MCF 10A (cell line): ENCODE results near the gene CHST10. TPM values are rescaled to one million over a fixed set of nuclear protein-coding genes. Genes with fewer than 3 reads are reported as not detected.
A peak's percentile ranks its signal among the peaks of the same experiment; 100 is the strongest.
"Not testable (repeated sequence)": the region's sequence is repeated elsewhere in the genome, so short reads cannot be mapped to it uniquely, and the experiment has no call there.

Source experiments
- BruUV-seq: library from RNA; stranded (reverse); fragments of 400-500 nt; replicated peaks from 2 replicates; lab custom pipeline; 2021; lab: Mats Ljungman, UMichigan
- CTCF ChIA-PET: fragments of 300-600 bp; sonication (Branson Sonifier 250); formaldehyde crosslinking; extraction: SDS; loops from one replicate; lab custom pipeline; 2021; ENCODE audit warnings: antibody characterized with exemption, inconsistent platforms; lab: Yijun Ruan, JAX
- POLR2A ChIA-PET: fragments of 300-600, 350-650 bp; sonication (Branson Sonifier 250); formaldehyde crosslinking; extraction: SDS; loops from one replicate; lab custom pipeline; 2020; ENCODE audit warnings: antibody characterized with exemption, inconsistent platforms; lab: Yijun Ruan, JAX
- DNase-seq: peaks from one replicate; pipeline ENCODE4 v3.0.0-alpha.2; 2018; ENCODE audit not compliant: unreplicated experiment
- H3K27ac Mint-ChIP-seq: one replicate; pipeline ENCODE4 v1.8.0; 2022; ENCODE audit warnings: mild to moderate bottlenecking, low read depth, mixed read lengths; ENCODE audit not compliant: unreplicated experiment
- H3K27me3 Mint-ChIP-seq: one replicate; pipeline ENCODE4 v1.8.0; 2022; ENCODE audit warnings: mixed read lengths; ENCODE audit not compliant: insufficient read depth, unreplicated experiment
- H3K36me3 Mint-ChIP-seq: one replicate; pipeline ENCODE4 v1.8.0; 2022; ENCODE audit warnings: mild to moderate bottlenecking, moderate library complexity, mixed read lengths; ENCODE audit not compliant: insufficient read depth, unreplicated experiment
- H3K4me1 Mint-ChIP-seq: one replicate; pipeline ENCODE4 v1.8.0; 2022; ENCODE audit warnings: mixed read lengths; ENCODE audit not compliant: insufficient read depth, unreplicated experiment
- H3K4me3 Mint-ChIP-seq: one replicate; pipeline ENCODE4 v1.8.0; 2022; ENCODE audit warnings: mild to moderate bottlenecking, moderate library complexity, mixed read lengths; ENCODE audit not compliant: unreplicated experiment
- H3K9me3 Mint-ChIP-seq: one replicate; pipeline ENCODE4 v1.8.0; 2022; ENCODE audit warnings: mixed read lengths; ENCODE audit not compliant: unreplicated experiment
- intact Hi-C: fragments of 100-400 bp; cut with micrococcal nuclease; formaldehyde crosslinking; loops from 2 replicates; pipeline ENCODE4 v1.14.1; 2022
- total RNA-seq: library from RNA; stranded (reverse); gene quantifications from 2 replicates; pipeline ENCODE4 v1.2.3, GENCODE V29; 2022
- TF ChIP-seq, protein P1 (sequence below): fragments of 200-600 bp; IDR thresholded peaks from one replicate; pipeline ENCODE4 v1.8.0; 2022; ENCODE audit warnings: antibody characterized with exemption, mild to moderate bottlenecking; ENCODE audit not compliant: unreplicated experiment

Gene CHST10
- total RNA-seq, 1 experiment from 2014 or later = 2.3 TPM

DNA sequence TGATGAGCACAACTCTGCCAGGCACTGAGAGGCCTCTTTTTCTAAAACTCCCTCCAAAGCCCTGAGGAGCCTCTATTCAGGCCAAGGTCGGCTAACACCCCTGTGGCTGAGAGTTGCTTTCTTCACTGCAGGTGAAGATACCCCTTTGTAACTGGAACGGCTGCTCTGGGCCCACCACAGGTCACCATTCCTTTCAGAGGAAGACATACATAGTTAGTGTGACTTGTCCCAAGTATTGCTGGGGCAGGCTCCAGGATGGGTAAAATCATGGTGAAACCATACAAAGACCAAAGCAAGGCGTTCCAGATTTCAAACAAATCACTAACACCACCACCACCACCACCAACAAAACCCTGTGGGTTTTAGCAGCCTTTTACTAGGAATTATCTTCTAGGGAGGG lies 36.8 kb downstream of the CHST10 start:
- Mint-ChIP-seq H3K9me3 (no peaks in the 10 kb centered on the region), H3K4me1 (peaks cover 8% of the 10 kb centered on the region), H3K27ac (no peak overlapping the region), H3K4me3 (no peak overlapping the region), H3K36me3 (peaks cover 6% of the 10 kb centered on the region), H3K27me3 (no peaks in the 10 kb centered on the region)
- BruUV-seq = no TSS peak
- intact Hi-C loops = loop anchor here (1.0 kb wide), 2 partner anchors 117 to 821 kb away; no protein-coding TSS in a partner anchor
- ChIA-PET CTCF (interaction anchor here (0.6 to 18.6 kb wide), 38 partner anchors 8 to 823 kb away, joined by 3 to 521 read pairs (median 5); no protein-coding TSS in a partner anchor), POLR2A (interaction anchor here (0.9 to 2.6 kb wide), 6 partner anchors 15 to 245 kb away, joined by 3 to 15 read pairs (median 4); no protein-coding TSS in a partner anchor)
- no peak for DNase-seq
- TF ChIP-seq, protein P1, sequence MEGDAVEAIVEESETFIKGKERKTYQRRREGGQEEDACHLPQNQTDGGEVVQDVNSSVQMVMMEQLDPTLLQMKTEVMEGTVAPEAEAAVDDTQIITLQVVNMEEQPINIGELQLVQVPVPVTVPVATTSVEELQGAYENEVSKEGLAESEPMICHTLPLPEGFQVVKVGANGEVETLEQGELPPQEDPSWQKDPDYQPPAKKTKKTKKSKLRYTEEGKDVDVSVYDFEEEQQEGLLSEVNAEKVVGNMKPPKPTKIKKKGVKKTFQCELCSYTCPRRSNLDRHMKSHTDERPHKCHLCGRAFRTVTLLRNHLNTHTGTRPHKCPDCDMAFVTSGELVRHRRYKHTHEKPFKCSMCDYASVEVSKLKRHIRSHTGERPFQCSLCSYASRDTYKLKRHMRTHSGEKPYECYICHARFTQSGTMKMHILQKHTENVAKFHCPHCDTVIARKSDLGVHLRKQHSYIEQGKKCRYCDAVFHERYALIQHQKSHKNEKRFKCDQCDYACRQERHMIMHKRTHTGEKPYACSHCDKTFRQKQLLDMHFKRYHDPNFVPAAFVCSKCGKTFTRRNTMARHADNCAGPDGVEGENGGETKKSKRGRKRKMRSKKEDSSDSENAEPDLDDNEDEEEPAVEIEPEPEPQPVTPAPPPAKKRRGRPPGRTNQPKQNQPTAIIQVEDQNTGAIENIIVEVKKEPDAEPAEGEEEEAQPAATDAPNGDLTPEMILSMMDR = no peak

DNA sequence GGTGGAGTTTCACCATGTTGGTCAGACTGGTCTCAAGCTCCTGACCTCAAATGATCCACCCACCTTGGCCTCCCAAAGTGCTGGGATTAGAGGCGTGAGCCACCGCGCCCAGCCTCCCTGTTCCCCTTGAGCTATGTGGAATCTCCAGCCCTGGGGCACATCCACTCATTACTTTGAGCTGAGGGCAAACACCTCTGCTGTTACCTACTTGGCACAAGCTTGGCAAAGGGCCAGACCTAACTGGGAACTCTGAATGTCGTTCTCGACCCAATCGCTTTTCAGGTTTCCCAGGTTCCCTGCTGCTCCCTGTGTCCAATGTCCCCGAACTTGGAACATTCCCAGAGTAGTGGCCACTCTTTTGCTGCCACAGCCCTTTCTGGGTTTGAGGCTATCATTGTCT lies 40.6 kb downstream of the CHST10 start:
- intact Hi-C loops = loop anchor here (10.0 kb wide), 1 partner anchor 562 kb away; no protein-coding TSS in a partner anchor
- H3K27me3 Mint-ChIP-seq = peaks cover 20% of the 10 kb centered on the region
- TF ChIP-seq, protein P1 = no peak

DNA sequence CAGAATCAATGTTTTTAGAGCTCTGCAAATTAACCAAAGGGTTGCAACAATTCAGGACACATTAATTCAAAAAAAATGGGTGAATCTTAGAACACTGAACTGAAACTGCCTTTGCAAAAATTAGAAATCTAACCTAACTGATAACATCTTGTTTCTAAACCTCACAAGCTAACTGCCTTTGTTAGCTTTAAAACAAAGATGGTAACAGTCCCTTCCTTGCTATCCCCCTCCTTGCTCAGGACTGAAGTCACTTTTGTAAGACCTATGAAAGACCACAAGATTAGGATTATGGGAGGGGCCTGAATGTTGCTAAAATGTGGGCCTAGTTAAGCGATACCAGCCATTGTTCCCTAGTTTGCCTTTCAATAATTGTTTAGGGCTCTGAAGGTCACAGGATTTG lies 50.3 kb downstream of the CHST10 start:
- intact Hi-C loops = no loop called here
- BruUV-seq = no TSS peak
- POLR2A ChIA-PET = interaction anchor here (0.7 to 3.6 kb wide), 2 partner anchors 75 to 293 kb away, joined by 3 to 22 read pairs; no protein-coding TSS in a partner anchor
- CTCF ChIA-PET = interaction anchor here (0.6 to 4.9 kb wide), 4 partner anchors 14 to 879 kb away, joined by 3 to 50 read pairs (median 21); no protein-coding TSS in a partner anchor
- TF ChIP-seq, protein P1 = no peak
- H3K27me3 Mint-ChIP-seq = peaks cover 9% of the 10 kb centered on the region
- no peak for DNase-seq
- H3K9me3 Mint-ChIP-seq = peaks cover 18% of the 10 kb centered on the region
- H3K4me3 Mint-ChIP-seq = no peak overlapping the region
- no peaks in the 10 kb centered on the region for H3K36me3 Mint-ChIP-seq
- no peak overlapping the region for H3K27ac Mint-ChIP-seq
- peaks cover 15% of the 10 kb centered on the region for H3K4me1 Mint-ChIP-seq

More for the DNA sequence above, 40.6 kb downstream of the CHST10 start:
- POLR2A ChIA-PET = no interaction called here
- H3K36me3 Mint-ChIP-seq = peaks cover 6% of the 10 kb centered on the region
- H3K27ac Mint-ChIP-seq = no peak overlapping the region
- CTCF ChIA-PET = interaction anchor here (0.6 to 18.6 kb wide), 2 partner anchors 11 to 113 kb away, joined by 3 to 521 read pairs; no protein-coding TSS in a partner anchor
- peaks cover 8% of the 10 kb centered on the region for H3K4me1 Mint-ChIP-seq
- no peak overlapping the region for H3K4me3 Mint-ChIP-seq
- DNase-seq = no peak
- H3K9me3 Mint-ChIP-seq = peaks cover under 1% of the 10 kb centered on the region
- BruUV-seq = no TSS peak

DNA sequence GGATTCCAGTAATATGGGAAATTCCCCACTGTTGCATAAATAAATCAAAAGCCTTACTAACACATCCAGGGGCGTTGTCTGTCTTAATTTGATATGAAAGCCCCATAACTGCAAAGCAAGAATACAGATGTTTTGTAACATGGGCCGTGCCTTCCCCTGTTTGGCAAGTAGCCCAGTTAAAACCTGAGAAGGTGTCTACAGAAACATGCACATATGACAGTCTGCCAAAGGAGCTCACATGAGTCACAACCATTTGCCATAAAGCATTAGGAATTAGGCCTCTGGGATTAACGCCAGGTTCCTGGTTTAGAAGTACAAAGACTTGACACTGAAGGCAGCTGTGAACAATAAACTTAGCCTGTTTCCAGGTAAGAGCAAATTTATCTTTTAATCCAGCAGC lies 52.0 kb downstream of the CHST10 start:
- no TSS peak for BruUV-seq
- Mint-ChIP-seq H3K4me3 (no peak overlapping the region), H3K27ac (peak overlapping the region; percentile 39), H3K4me1 (peaks cover 15% of the 10 kb centered on the region), H3K9me3 (peaks cover 12% of the 10 kb centered on the region), H3K27me3 (no peaks in the 10 kb centered on the region), H3K36me3 (no peaks in the 10 kb centered on the region)
- peak; percentile 100 for DNase-seq
- POLR2A ChIA-PET = interaction anchor here (0.8 to 3.6 kb wide), 6 partner anchors 10 to 1028 kb away, joined by 3 to 22 read pairs (median 4); partner anchors contain the start of genes EIF5B and PDCL3
- TF ChIP-seq, protein P1 = no peak
- CTCF ChIA-PET = interaction anchor here (0.6 to 4.9 kb wide), 3 partner anchors 16 to 103 kb away, joined by 4 to 50 read pairs (median 38); no protein-coding TSS in a partner anchor
- intact Hi-C loops = loop anchor here (1.0 kb wide), 1 partner anchor 73 kb away; no protein-coding TSS in a partner anchor

DNA sequence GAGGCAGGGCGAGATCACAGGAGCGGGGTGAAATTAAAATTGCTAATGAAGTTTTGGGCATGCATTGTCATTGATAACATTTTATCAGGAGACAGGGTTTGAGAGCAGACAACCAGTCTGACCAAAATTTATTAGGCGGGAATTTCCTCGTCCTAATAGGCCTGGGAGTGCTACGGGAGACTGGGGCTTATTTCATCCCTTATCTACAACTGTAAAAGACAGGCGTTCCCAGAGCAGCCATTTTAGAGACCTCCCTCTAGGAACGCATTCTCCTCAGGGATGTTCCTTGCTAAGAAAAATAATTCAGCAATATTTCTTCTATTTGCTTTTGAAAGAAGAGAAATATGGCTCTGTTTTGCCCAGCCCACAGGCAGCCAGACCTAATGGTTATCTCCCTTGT lies 55.2 kb downstream of the CHST10 start:
- H3K27me3 Mint-ChIP-seq, intact Hi-C loops, POLR2A ChIA-PET, BruUV-seq, H3K4me3 Mint-ChIP-seq, H3K27ac Mint-ChIP-seq, H3K36me3 Mint-ChIP-seq, DNase-seq: not testable (repeated sequence)
- Mint-ChIP-seq H3K9me3 (peaks cover 10% of the 10 kb centered on the region), H3K4me1 (peaks cover 15% of the 10 kb centered on the region)
- CTCF ChIA-PET = interaction anchor here (0.7 kb wide), 1 partner anchor 88 kb away, joined by 3 read pairs; no protein-coding TSS in a partner anchor
